ENCODE measurements around the gene USP48.

USP48 gene

DNA sequence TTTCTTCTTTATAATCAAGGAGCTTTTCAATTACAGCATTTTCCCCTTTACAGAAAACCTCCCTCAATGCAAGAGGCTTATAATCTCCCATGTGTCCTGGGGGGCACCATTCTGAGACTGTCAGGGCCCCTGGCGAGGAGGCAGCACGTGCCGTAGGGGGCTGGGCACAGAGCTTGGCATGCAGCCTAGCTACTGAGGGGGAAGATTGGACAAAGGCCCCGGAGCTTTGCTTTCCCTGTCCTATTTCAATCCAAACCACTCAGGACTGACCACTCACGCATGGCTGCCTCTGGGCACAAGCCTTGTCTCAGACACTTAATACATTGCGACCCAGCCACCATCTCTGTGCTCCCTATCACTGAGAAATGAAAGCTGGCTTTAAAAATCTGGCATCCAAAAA lies 111.0 kb downstream of the USP48 start:
- Mint-ChIP-seq H3K4me1 (peaks cover 7% of the 10 kb centered on the region), H3K36me3 (no peaks in the 10 kb centered on the region), H3K27ac (no peak overlapping the region), H3K27me3 (peaks cover 58% of the 10 kb centered on the region), H3K4me3 (no peak overlapping the region), H3K9me3 (no peaks in the 10 kb centered on the region)
- no peak for DNase-seq
- CTCF ChIA-PET = no interaction called here

DNA sequence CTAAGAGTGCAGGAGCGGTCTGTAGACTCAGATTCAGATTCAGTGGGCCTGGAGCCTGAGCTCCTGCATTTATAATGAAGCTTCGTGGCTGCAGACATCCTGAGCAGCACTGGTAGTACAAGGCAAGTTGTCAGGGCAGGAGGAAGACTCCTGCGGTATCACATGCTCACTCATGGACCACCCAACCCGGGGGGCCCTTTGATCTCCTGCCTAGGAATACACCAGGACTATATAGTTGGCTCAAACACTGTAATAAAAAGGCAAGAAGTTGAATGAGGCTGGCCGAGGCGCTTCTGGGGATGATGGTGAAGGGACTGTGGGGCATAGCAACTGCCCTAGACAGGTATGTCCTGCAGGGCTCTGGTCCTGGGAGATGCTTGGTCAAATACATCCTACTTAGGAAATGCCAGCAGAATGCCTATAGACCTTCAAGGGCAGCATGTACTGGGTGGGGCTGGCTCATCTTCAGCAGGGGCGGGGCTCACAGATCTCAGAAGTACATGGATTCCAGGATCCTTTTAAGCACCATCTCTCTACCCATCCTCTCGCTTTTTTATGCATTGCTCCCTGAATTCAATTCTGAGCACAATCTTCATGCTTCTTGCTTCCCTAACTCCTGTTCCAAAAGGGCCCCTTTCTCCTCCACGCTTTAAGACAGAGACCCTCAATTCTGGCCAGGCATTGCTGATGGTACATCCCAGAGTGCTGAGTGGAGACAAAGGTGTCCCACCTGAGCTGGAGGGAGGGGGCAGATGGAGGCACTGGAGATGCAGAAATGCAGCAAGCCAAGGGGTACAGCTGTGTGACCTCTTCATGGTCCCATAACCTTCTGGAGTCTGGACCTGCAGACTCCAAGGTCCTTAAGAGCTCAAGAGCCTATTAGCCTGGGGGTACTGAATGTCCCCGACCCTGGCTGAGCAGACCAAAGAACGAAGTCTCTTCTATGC lies 111.7 kb downstream of the USP48 start:
- no peak overlapping the region for H3K27ac Mint-ChIP-seq
- no peak overlapping the region for H3K4me3 Mint-ChIP-seq
- no peaks in the 10 kb centered on the region for H3K36me3 Mint-ChIP-seq
- no peak for DNase-seq
- peaks cover 7% of the 10 kb centered on the region for H3K4me1 Mint-ChIP-seq
- H3K27me3 Mint-ChIP-seq = peaks cover 65% of the 10 kb centered on the region
- CTCF ChIA-PET = no interaction called here
- H3K9me3 Mint-ChIP-seq = no peaks in the 10 kb centered on the region

- H3K4me3 Mint-ChIP-seq = no peak overlapping the region
- no peaks in the 10 kb centered on the region for H3K9me3 Mint-ChIP-seq
- no peak overlapping the region for H3K27ac Mint-ChIP-seq
- DNase-seq = no peak
- peaks cover 75% of the 10 kb centered on the region for H3K27me3 Mint-ChIP-seq
- H3K36me3 Mint-ChIP-seq = no peaks in the 10 kb centered on the region
- peaks cover 7% of the 10 kb centered on the region for H3K4me1 Mint-ChIP-seq
- CTCF ChIA-PET = no interaction called here
These were observed 112.7 kb downstream of the USP48 start for GRCh38 chr1:21670059-21670881.

- peaks cover 7% of the 10 kb centered on the region for H3K4me1 Mint-ChIP-seq
- peaks cover 81% of the 10 kb centered on the region for H3K27me3 Mint-ChIP-seq
- DNase-seq = peak; percentile 57
- CTCF ChIA-PET = no interaction called here
- no peaks in the 10 kb centered on the region for H3K36me3 Mint-ChIP-seq
- H3K4me3 Mint-ChIP-seq = peak within 1 kb of the TSS; percentile 58
- no peaks in the 10 kb centered on the region for H3K9me3 Mint-ChIP-seq
- no peak within 1 kb of the TSS for H3K27ac Mint-ChIP-seq
These were observed 113.5 kb downstream of the USP48 start, which contains the start of gene RAP1GAP for GRCh38 chr1:21669258-21670058. Gene RAP1GAP, minus strand, starts transcription at chr1:21669357. Its CDS starts 49,325 bp downstream, at chr1:21620032.

- DNase-seq = no peak
- Mint-ChIP-seq H3K36me3 (no peaks in the 10 kb centered on the region), H3K27me3 (peaks cover 86% of the 10 kb centered on the region), H3K4me3 (no peak overlapping the region), H3K9me3 (no peaks in the 10 kb centered on the region), H3K27ac (no peak overlapping the region), H3K4me1 (peaks cover 7% of the 10 kb centered on the region)
- CTCF ChIA-PET = no interaction called here
These were observed 114.0 kb downstream of the USP48 start for GRCh38 chr1:21668951-21669257.

DNA sequence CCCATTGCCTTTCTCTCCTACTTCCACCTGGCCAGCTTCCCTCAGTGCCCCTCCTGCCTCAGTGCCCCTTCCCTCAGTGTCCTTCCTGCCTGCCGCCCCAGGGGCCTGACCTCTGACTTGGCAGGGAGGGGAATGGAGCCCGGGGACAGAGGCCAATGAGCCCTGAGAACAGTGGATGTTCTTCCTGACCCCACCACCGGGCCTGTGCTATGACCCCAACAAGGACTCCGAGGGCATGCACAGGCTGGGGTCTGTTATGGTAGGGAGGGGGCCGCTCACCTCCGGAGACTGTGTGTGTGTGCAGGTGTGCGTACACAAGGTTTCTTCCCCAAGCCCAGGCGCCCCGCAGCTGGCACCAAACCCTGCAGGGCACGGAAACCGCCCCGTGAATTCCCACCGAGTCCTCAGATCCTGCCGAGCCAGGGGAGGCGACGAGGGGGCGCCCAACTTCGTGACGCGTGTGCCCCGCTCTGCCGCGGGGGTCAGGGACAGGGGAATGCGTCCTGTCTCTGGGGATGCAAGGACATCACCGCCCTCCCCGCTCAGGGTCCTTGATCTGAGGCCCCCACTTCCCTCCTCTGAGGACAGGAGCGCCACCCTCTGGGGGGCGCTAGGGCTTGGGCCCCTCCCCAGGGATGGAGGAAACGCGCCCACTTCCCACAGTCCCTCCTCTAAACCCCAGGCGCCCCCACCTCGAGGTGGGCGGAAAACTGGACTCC lies 114.6 kb downstream of the USP48 start:
- H3K27ac Mint-ChIP-seq = no peak overlapping the region
- peaks cover 10% of the 10 kb centered on the region for H3K4me1 Mint-ChIP-seq
- DNase-seq = peak; percentile 20
- H3K36me3 Mint-ChIP-seq = no peaks in the 10 kb centered on the region
- CTCF ChIA-PET = interaction anchor here (1.1 kb wide), 1 partner anchor 123 kb away, joined by 3 read pairs; no protein-coding TSS in a partner anchor
- no peak overlapping the region for H3K4me3 Mint-ChIP-seq
- peaks cover 91% of the 10 kb centered on the region for H3K27me3 Mint-ChIP-seq
- no peaks in the 10 kb centered on the region for H3K9me3 Mint-ChIP-seq

- Mint-ChIP-seq H3K27me3 (peaks cover 98% of the 10 kb centered on the region), H3K4me3 (no peak overlapping the region), H3K9me3 (no peaks in the 10 kb centered on the region), H3K27ac (no peak overlapping the region), H3K36me3 (no peaks in the 10 kb centered on the region), H3K4me1 (peaks cover 10% of the 10 kb centered on the region)
- CTCF ChIA-PET = interaction anchor here (1.1 kb wide), 1 partner anchor 124 kb away, joined by 3 read pairs; no protein-coding TSS in a partner anchor
- peak; percentile 15 for DNase-seq
These were observed 115.4 kb downstream of the USP48 start for GRCh38 chr1:21667348-21668231.

- Mint-ChIP-seq H3K36me3 (no peaks in the 10 kb centered on the region), H3K4me1 (peaks cover 10% of the 10 kb centered on the region), H3K9me3 (no peaks in the 10 kb centered on the region), H3K27ac (no peak overlapping the region), H3K27me3 (peaks cover 98% of the 10 kb centered on the region), H3K4me3 (no peak overlapping the region)
- CTCF ChIA-PET = interaction anchor here (1.1 kb wide), 1 partner anchor 124 kb away, joined by 3 read pairs; no protein-coding TSS in a partner anchor
- peak; percentile 11 for DNase-seq
These were observed 116.2 kb downstream of the USP48 start for GRCh38 chr1:21666576-21667320.

DNA sequence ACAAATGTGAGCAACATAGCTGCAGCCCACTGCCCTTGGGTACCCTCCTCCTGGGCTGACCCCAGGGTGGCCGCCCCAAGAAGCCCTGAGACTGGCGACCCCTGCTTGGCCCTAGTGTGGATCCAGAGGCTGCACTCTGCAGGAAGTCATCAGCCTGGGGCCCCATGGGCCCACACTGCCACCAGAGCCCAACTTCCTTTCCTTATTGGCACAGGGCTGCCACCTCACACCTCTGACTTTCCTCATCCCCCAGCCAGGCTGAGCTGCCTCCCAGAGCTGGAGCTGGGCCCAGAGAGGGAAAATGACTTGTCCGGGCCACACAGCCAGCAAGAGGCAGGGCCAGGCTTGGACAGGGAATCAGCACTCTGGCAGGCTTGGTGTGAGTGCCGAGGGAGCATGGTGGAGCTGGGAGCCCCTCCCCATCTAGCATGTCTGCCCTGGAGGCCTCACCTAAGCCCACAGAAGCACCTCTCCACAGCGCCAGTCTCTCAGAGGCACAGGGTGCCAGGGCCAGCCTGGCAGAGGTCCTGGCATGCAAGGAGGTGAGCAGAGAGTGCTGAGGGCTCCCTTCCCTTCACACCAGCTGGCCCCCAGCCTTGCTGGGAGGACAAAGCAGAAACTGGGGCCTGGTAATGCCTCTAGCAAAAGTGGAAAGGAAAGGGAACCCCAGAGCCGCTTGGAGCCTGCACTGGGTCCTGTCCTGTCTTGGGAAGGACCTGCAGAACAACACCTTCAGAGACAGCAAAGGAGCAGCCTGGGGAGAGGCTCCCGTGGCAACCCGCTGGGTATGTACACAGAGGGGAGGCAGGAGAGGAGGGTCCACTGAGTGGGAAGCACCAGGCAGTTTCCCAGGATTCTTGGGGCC lies 117.0 kb downstream of the USP48 start:
- DNase-seq = peak; percentile 14
- CTCF ChIA-PET = no interaction called here
- no peak overlapping the region for H3K27ac Mint-ChIP-seq
- H3K4me1 Mint-ChIP-seq = peaks cover 10% of the 10 kb centered on the region
- no peaks in the 10 kb centered on the region for H3K9me3 Mint-ChIP-seq
- H3K36me3 Mint-ChIP-seq = no peaks in the 10 kb centered on the region
- H3K4me3 Mint-ChIP-seq = no peak overlapping the region
- H3K27me3 Mint-ChIP-seq = peaks cover 94% of the 10 kb centered on the region

DNA sequence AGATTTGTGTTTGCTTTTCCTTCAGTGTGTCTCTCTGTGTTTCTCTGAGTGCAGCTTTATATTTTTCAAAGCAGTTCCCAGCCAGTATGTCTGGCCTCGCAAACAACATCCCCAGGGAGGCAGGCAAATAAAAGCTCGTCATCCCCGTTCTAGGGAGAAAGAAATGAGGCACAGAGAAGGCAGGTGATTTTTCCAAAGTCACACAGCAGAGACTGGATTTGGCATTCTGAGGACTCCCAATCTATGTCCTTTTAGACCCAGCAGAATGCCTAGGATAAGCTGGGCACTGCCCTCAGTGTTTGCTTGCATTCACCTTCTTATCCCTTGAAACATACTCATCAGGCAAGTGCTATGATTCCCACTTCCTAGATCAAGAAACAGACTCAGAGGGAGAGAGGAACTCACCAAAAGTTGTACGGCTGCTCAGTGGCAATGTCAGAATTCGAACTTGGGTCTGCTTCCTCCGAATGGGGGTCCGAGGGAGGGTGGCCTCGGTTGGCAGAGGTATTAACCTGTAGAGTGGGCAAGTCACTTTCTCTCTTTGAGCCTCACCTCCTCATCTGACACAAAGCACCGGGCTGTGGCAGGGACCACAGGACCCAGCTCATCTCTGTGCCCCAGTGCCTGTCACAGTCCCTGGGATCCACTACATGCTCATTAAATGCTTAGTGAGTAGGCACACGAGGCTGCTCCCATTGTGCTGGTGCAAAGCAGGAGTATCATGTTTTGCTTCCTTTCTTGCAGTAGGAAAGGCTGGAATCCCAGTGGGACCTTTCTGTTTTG lies 118.0 kb downstream of the USP48 start:
- Mint-ChIP-seq H3K36me3 (no peaks in the 10 kb centered on the region), H3K27ac (no peak overlapping the region), H3K4me1 (peaks cover 8% of the 10 kb centered on the region), H3K27me3 (peaks cover 94% of the 10 kb centered on the region), H3K9me3 (no peaks in the 10 kb centered on the region), H3K4me3 (no peak overlapping the region)
- CTCF ChIA-PET = no interaction called here
- DNase-seq = peak; percentile 8
